Measurements from ENCODE around the gene PODXL.

Gene PODXL

DNA sequence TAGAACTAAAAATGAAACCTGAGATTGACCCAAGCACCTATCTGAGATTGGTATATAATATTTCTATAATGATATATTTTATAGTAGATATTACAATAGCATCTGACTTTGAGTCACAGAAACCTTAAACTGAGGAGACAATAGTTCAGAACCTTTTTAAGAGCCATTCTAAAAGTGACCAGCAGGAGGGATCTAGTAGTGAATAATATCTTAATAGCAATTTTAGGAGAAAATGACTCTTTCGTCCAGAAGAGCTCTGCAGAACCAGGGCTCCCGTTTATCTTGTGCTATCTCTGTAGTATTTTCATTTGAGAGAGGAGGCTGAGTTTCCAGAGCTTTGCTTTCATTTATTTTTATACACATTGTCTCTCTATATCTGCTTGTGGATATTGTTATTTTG is 68.1 kb downstream of the PODXL start:
- no peak for DNase-seq (ENCODE audit: low read depth in 1 of 2, low spot score in 1 of 2)
- Histone ChIP-seq H3K27me3 (ENCODE audit: insufficient read depth, poor library complexity, severe bottlenecking) (no peaks in the 10 kb centered on the region), H3K27ac (replicated peaks) (no peak overlapping the region), H3K4me3 (replicated peaks; ENCODE audit: insufficient read depth, low read length) (no peak overlapping the region)
- TF ChIP-seq GABPA (IDR thresholded peaks at IDR 0.05; ENCODE audit: low read depth) (no peak), SPI1 (IDR thresholded peaks at IDR 0.05; ENCODE audit: borderline replicate concordance, low read depth) (no peak), POLR2AphosphoS5 (IDR thresholded peaks at IDR 0.05; ENCODE audit: low read depth) (no peak)
- TF ChIP-seq, protein P1, sequence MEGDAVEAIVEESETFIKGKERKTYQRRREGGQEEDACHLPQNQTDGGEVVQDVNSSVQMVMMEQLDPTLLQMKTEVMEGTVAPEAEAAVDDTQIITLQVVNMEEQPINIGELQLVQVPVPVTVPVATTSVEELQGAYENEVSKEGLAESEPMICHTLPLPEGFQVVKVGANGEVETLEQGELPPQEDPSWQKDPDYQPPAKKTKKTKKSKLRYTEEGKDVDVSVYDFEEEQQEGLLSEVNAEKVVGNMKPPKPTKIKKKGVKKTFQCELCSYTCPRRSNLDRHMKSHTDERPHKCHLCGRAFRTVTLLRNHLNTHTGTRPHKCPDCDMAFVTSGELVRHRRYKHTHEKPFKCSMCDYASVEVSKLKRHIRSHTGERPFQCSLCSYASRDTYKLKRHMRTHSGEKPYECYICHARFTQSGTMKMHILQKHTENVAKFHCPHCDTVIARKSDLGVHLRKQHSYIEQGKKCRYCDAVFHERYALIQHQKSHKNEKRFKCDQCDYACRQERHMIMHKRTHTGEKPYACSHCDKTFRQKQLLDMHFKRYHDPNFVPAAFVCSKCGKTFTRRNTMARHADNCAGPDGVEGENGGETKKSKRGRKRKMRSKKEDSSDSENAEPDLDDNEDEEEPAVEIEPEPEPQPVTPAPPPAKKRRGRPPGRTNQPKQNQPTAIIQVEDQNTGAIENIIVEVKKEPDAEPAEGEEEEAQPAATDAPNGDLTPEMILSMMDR (IDR thresholded peaks at IDR 0.05; ENCODE audit: insufficient read depth, low read length), result no peak
- TF ChIP-seq, protein P2, sequence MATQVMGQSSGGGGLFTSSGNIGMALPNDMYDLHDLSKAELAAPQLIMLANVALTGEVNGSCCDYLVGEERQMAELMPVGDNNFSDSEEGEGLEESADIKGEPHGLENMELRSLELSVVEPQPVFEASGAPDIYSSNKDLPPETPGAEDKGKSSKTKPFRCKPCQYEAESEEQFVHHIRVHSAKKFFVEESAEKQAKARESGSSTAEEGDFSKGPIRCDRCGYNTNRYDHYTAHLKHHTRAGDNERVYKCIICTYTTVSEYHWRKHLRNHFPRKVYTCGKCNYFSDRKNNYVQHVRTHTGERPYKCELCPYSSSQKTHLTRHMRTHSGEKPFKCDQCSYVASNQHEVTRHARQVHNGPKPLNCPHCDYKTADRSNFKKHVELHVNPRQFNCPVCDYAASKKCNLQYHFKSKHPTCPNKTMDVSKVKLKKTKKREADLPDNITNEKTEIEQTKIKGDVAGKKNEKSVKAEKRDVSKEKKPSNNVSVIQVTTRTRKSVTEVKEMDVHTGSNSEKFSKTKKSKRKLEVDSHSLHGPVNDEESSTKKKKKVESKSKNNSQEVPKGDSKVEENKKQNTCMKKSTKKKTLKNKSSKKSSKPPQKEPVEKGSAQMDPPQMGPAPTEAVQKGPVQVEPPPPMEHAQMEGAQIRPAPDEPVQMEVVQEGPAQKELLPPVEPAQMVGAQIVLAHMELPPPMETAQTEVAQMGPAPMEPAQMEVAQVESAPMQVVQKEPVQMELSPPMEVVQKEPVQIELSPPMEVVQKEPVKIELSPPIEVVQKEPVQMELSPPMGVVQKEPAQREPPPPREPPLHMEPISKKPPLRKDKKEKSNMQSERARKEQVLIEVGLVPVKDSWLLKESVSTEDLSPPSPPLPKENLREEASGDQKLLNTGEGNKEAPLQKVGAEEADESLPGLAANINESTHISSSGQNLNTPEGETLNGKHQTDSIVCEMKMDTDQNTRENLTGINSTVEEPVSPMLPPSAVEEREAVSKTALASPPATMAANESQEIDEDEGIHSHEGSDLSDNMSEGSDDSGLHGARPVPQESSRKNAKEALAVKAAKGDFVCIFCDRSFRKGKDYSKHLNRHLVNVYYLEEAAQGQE (IDR thresholded peaks at IDR 0.05; ENCODE audit: insufficient replicate concordance, low read depth), result no peak

DNA sequence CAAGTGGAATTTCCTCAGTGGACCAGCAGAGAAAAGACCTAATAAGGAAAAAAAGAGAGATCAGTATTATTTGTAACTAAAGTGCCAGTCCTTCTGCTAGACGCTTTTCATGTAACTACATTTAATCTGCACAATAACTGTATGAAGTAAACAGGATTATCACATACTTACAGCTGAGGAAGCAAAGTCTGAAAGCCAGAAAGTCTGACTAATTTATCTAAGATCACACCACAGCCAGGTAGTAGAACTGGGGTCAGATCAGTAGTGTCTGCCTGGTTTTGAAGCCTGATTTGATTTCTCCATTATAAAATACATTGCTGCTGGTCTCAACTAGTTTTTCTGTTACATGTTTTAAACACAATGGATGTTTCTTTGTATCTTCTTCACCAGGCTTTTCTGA is 69.2 kb downstream of the PODXL start:
- H3K27me3 ChIP-seq (ENCODE audit: insufficient read depth, poor library complexity, severe bottlenecking), result no peaks in the 10 kb centered on the region
- DNase-seq (ENCODE audit: low read depth in 1 of 2, low spot score in 1 of 2), result no peak
- no peak overlapping the region for H3K4me3 ChIP-seq (replicated peaks; ENCODE audit: insufficient read depth, low read length)
- H3K27ac ChIP-seq (replicated peaks), result no peak overlapping the region
- no peak for TF ChIP-seq SPI1 (IDR thresholded peaks at IDR 0.05; ENCODE audit: borderline replicate concordance, low read depth)
- TF ChIP-seq POLR2AphosphoS5 (IDR thresholded peaks at IDR 0.05; ENCODE audit: low read depth), result no peak
- TF ChIP-seq, protein P2 (IDR thresholded peaks at IDR 0.05; ENCODE audit: insufficient replicate concordance, low read depth), result no peak
- TF ChIP-seq, protein P1 (IDR thresholded peaks at IDR 0.05; ENCODE audit: insufficient read depth, low read length), result no peak
- TF ChIP-seq GABPA (IDR thresholded peaks at IDR 0.05; ENCODE audit: low read depth), result no peak

DNA sequence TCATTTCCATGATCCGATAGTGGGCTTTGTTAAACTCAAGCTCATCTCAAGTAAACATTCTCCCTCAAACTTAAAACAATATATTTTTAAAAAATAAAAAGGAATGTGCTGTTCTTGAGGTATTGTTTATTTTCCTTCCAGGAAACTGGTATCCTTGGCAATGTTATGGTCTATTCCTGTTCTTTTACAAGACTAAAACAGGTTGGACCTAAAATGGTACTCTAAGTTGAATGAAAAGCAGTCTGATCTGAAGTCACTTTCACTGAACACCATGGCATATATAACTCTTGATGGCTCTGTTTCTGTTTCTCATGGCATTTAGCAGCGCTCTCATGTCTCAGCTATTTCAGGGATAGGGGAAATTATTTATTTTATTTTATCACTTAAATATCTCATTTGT is 70.1 kb downstream of the PODXL start:
- DNase-seq (ENCODE audit: low read depth in 1 of 2, low spot score in 1 of 2), result no peak
- no peak overlapping the region for H3K27ac ChIP-seq (replicated peaks)
- TF ChIP-seq GABPA (IDR thresholded peaks at IDR 0.05; ENCODE audit: low read depth), result no peak
- TF ChIP-seq, protein P1 (IDR thresholded peaks at IDR 0.05; ENCODE audit: insufficient read depth, low read length), result no peak
- H3K4me3 ChIP-seq (replicated peaks; ENCODE audit: insufficient read depth, low read length), result no peak overlapping the region
- no peaks in the 10 kb centered on the region for H3K27me3 ChIP-seq (ENCODE audit: insufficient read depth, poor library complexity, severe bottlenecking)

DNA sequence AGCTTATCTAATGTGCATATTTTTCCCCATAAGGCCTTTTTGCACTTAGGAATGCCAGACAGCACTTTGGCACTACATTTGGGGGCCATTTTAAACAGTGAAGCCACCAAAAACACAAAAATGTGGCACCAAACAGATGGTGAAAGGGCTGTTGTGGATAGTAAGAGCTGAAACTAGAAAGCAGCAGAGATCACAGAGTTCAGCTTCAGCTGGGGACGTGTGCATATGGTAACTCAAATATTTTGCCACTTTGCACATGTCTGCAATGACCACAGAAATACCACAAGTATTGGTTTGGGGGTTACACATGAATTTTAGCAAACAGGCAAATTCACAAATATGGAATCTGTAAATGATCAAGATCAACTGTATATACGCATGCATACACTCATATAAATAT is 72.8 kb downstream of the PODXL start:
- no peak overlapping the region for H3K27ac ChIP-seq (replicated peaks)
- H3K27me3 ChIP-seq (ENCODE audit: insufficient read depth, poor library complexity, severe bottlenecking), result no peaks in the 10 kb centered on the region
- DNase-seq (ENCODE audit: low read depth in 1 of 2, low spot score in 1 of 2), result no peak
- H3K4me3 ChIP-seq (replicated peaks; ENCODE audit: insufficient read depth, low read length), result no peak overlapping the region
- TF ChIP-seq POLR2AphosphoS5 (IDR thresholded peaks at IDR 0.05; ENCODE audit: low read depth), result no peak
- no peak for TF ChIP-seq GABPA (IDR thresholded peaks at IDR 0.05; ENCODE audit: low read depth)
- no peak for TF ChIP-seq SPI1 (IDR thresholded peaks at IDR 0.05; ENCODE audit: borderline replicate concordance, low read depth)
- TF ChIP-seq, protein P2 (IDR thresholded peaks at IDR 0.05; ENCODE audit: insufficient replicate concordance, low read depth), result no peak
- TF ChIP-seq, protein P1 (IDR thresholded peaks at IDR 0.05; ENCODE audit: insufficient read depth, low read length), result no peak
